K562 (cell line): ENCODE measurements around the gene NDC1. TPM values are rescaled to one million over a fixed set of nuclear protein-coding genes. Genes with fewer than 3 reads are reported as not detected.

Experiments used
- ATAC-seq: fragments of 200-7000 bp; cut with Tn5 transposase; 3 replicates; pipeline ENCODE4 v1.9.1; 2020; ENCODE audit warnings: moderate library complexity
- BruUV-seq: library from RNA; stranded (reverse); fragments of 400-500 nt; replicated peaks from 2 replicates; lab custom pipeline; 2021; lab: Mats Ljungman, UMichigan
- CTCF ChIA-PET: fragments of 300-600 bp; formaldehyde crosslinking; extraction: SDS; loops from one replicate; lab custom pipeline; 2021; ENCODE audit warnings: low intra/inter-chr PET ratio; lab: Yijun Ruan, JAX
- POLR2A ChIA-PET: fragments of 300-600, 350-650 bp; sonication (Branson Sonifier 250); formaldehyde crosslinking; extraction: SDS; loops from one replicate; lab custom pipeline; 2021; ENCODE audit warnings: antibody characterized with exemption, inconsistent platforms; lab: Yijun Ruan, JAX
- DNase-seq, 4 experiments: peaks; one replicate each; pipeline versions ENCODE4 v3.0.0 to v3.0.0-alpha.2; 2011 to 2018; ENCODE audit warnings: low spot score in 3 of 4, mixed read lengths in 3 of 4; ENCODE audit errors: extremely low read depth in 1 of 4
- FAIRE-seq: peaks from 2 replicates; lab custom pipeline; 2011; peaks lifted over from hg19 to GRCh38; lab: Jason Lieb, UNC
- H2AFZ ChIP-seq: 2 replicates; pipeline ENCODE4 v1.6.0; 2011; ENCODE audit warnings: low read depth, low read length, control low read depth, inconsistent platforms
- H3K27ac ChIP-seq: fragments of 200-600 bp; 3 replicates; pipeline ENCODE4 v1.8.0; 2011; ENCODE audit warnings: low read depth, mild to moderate bottlenecking, control low read depth, inconsistent platforms, low read length, moderate library complexity, mixed read lengths; ENCODE audit errors: extremely low read depth
- H3K27me3 ChIP-seq, 2 experiments: fragments of 300-600 bp in 1 of 2; 2 replicates in 1 of 2; 3 replicates in 1 of 2; pipeline versions ENCODE4 v1.6.0 to v1.8.0; 2011; ENCODE audit warnings: inconsistent platforms in 2 of 2, low read length in 2 of 2, mild to moderate bottlenecking in 1 of 2, mixed read lengths in 1 of 2, moderate library complexity in 1 of 2; ENCODE audit not compliant: control insufficient read depth in 2 of 2, insufficient read depth in 2 of 2
- H3K36me3 ChIP-seq: fragments of 300-600 bp; 3 replicates; pipeline ENCODE4 v1.8.0; 2011; ENCODE audit warnings: mild to moderate bottlenecking, low read length, inconsistent platforms; ENCODE audit not compliant: control insufficient read depth, insufficient read depth
- H3K4me1 ChIP-seq, 2 experiments: fragments of 200-600 bp in 1 of 2; replicated peaks in 1 of 2; 2 replicates in 1 of 2; 3 replicates in 1 of 2; pipeline versions ENCODE4 v1.5.1 to v1.8.0; 2011; ENCODE audit warnings: inconsistent platforms in 2 of 2, low read length in 2 of 2, mild to moderate bottlenecking in 1 of 2, mixed read lengths in 1 of 2, moderate library complexity in 1 of 2; ENCODE audit not compliant: control insufficient read depth in 2 of 2, insufficient read depth in 2 of 2
- H3K4me2 ChIP-seq: 2 replicates; pipeline ENCODE4 v1.6.1; 2011; ENCODE audit warnings: low read length, control low read depth, inconsistent platforms, mixed read lengths; ENCODE audit not compliant: insufficient read depth
- H3K4me3 ChIP-seq: fragments of 200-600 bp; sonication (generic), shearing (Covaris generic); 2 replicates; pipeline ENCODE4 v1.5.1; 2016; ENCODE audit warnings: control low read depth, inconsistent platforms
- H3K79me2 ChIP-seq: fragments of 200-600 bp; 3 replicates; pipeline ENCODE4 v1.8.0; 2011; ENCODE audit warnings: low read length, inconsistent platforms; ENCODE audit not compliant: control insufficient read depth, insufficient read depth
- H3K9ac ChIP-seq, 2 experiments: 2 replicates each; pipeline versions ENCODE4 v1.6.0 to v1.6.1; 2011; ENCODE audit warnings: low read depth in 2 of 2, low read length in 2 of 2, control low read depth in 1 of 2, inconsistent platforms in 1 of 2, mild to moderate bottlenecking in 1 of 2, mixed read lengths in 1 of 2; ENCODE audit not compliant: insufficient read depth in 1 of 2
- H3K9me1 ChIP-seq: one replicate; pipeline ENCODE4 v1.6.0; 2011; ENCODE audit warnings: inconsistent platforms, mild to moderate bottlenecking, low read length, moderate library complexity; ENCODE audit not compliant: control insufficient read depth, insufficient read depth
- H3K9me3 ChIP-seq: replicated peaks from 2 replicates; pipeline ENCODE4 v1.5.1; 2011; ENCODE audit warnings: low read depth, low read length, inconsistent platforms; ENCODE audit not compliant: control insufficient read depth, insufficient read depth
- H4K20me1 ChIP-seq: replicated peaks from 2 replicates; pipeline ENCODE4 v1.6.1; 2011; ENCODE audit warnings: low read length, inconsistent platforms, mixed read lengths; ENCODE audit not compliant: control insufficient read depth, insufficient read depth
- ELF1 ChIP-seq: fragments of 200-800 bp; sonication (Bioruptor generic); IDR thresholded peaks from 2 replicates; pipeline ENCODE4 v1.6.1; 2016; ENCODE audit warnings: missing genetic modification characterization, missing compliant biosample characterization
- ZBTB11 ChIP-seq, 3 experiments: fragments of 200-800 bp in 1 of 3; fragments of 250-450 bp in 1 of 3; fragments of 450-650 bp in 1 of 3; sonication (Bioruptor Pico) in 1 of 3; sonication (Bioruptor generic) in 1 of 3; formaldehyde crosslinking in 1 of 3; IDR thresholded peaks; 2 replicates each; pipeline versions ENCODE4 v1.6.1 to v1.8.0; 2016 to 2022; ENCODE audit warnings: mild to moderate bottlenecking in 2 of 3, missing genetic modification characterization in 2 of 3, missing compliant biosample characterization in 1 of 3, moderate library complexity in 1 of 3
- ZNF24 ChIP-seq: fragments of 450-650 bp; IDR thresholded peaks from 2 replicates; pipeline ENCODE4 v1.6.1; 2016
- WGBS: fragments of 100-300 bp; shearing (Covaris generic); methylation state at CpG from one replicate; pipeline ENCODE4 v1.1.6; 2016; ENCODE audit warnings: low coverage, mixed read lengths; ENCODE audit not compliant: insufficient coverage; ENCODE audit errors: missing lambda C conversion rate; 5-methylcytosine and 5-hydroxymethylcytosine counted together
- in situ Hi-C: fragments of 300-500 bp; cut with MboI; formaldehyde crosslinking; loops from 4 replicates; pipeline ENCODE4 v1.15.0; 2018; ENCODE audit warnings: inconsistent platforms, mixed read lengths
- intact Hi-C: fragments of 100-400 bp; cut with micrococcal nuclease; formaldehyde crosslinking; loops from 2 replicates; pipeline ENCODE4 v1.14.2; 2022
- polyA plus RNA-seq, 8 experiments: library from polyadenylated mRNA; depleted of rRNA in 4 of 8; stranded (reverse) in 5 of 8; unstranded in 3 of 8; fragments of >200 nt; fragmentation: Nextera tagmentation in 2 of 8; fragmentation: Illumina TruSeq in 1 of 8; extraction: Ambion mirVana in 2 of 8; extraction: Trizol in 1 of 8; gene quantifications; 2 replicates each; pipeline versions ENCODE4 v1.2.1 to v1.2.3, GENCODE V29; 2011 to 2014; ENCODE audit warnings: inconsistent platforms in 1 of 8, missing spikeins in 1 of 8
- total RNA-seq, 7 experiments: library from RNA; depleted of rRNA in 6 of 7; stranded (reverse); fragments of >200 nt in 6 of 7; fragmentation: Illumina TruSeq in 2 of 7; extraction: Trizol in 2 of 7; gene quantifications; 2 replicates each; pipeline versions ENCODE4 v1.2.1 to v1.2.3, GENCODE V29; 2011 to 2021; ENCODE audit warnings: low replicate concordance in 1 of 7
- TF ChIP-seq, protein P1 (sequence below), 2 experiments: fragments of 450-650 bp; conservative IDR thresholded peaks; 2 replicates each; pipeline ENCODE4 v1.6.1; 2017; ENCODE audit warnings: mild to moderate bottlenecking in 2 of 2, moderate library complexity in 2 of 2
- TF ChIP-seq, protein P2 (sequence below), 3 experiments: IDR thresholded peaks in 2 of 3; conservative IDR thresholded peaks in 1 of 3; 2 replicates each; pipeline ENCODE4 v1.5.1; 2011 to 2012; ENCODE audit warnings: low read length in 3 of 3, mild to moderate bottlenecking in 3 of 3, control low read depth in 2 of 3, improper control_type of control experiment in 1 of 3, inconsistent platforms in 1 of 3, low read depth in 1 of 3, mixed read lengths in 1 of 3, moderate library complexity in 1 of 3; ENCODE audit not compliant: insufficient read depth in 2 of 3

The NDC1 gene
- total and polyA plus RNA-seq, 9 of the 15 experiments (the other 6 are each of a cell fraction or from before 2014, with no cell fraction given), result 26.9 to 102 (median 64.5) TPM

DNA sequence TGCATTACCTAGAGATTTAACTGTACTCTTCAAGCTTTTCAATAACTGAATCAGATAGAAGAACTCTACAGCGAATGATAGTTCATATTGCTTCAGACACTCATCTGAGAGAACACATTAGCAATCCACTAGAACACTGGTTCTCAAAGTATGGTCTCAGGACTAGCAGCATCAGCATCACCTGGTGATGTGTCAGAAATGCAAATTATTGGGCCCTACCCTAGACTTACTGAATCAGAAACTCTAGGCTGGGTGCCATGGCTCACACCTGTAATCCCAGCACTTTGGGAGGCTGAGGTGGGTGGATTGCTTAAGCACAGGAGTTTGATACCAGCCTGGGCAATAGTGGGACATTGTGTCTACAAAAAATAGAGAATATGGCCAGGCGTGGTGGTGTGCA lies 74.2 kb downstream of the NDC1 start (continued):
- no peak for TF ChIP-seq ZBTB11 (CRISPR knock-in tag; IDR thresholded peaks at IDR 0.05)

DNA sequence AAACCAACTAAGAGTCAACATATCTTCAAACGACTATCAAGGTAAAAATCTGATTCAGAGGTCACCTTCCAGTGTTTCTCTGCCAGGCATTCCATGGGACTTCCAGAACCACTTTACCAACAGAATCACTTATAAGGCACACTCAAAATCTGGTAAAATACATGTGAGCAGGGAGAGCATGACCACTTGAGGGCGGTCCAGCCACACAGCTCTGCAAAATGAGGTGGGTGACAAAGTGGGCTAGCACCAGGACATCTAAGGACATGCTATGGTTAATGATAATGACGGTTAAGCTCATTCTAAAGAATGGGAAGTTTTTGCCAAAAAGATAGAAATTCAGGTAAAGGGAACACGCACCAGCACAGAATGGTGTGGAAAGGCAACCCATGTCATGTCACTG lies 74.6 kb downstream of the NDC1 start:
- FAIRE-seq, result no peak
- in situ Hi-C loops, result no loop called here
- Histone ChIP-seq H3K9ac (no peak overlapping the region), H3K27ac (no peak overlapping the region), H3K4me1 (peaks cover 0 to 4% of the 10 kb centered on the region in 2 experiments; a peak in 2 of 5 replicates), H3K9me1 (no peaks in the 10 kb centered on the region), H3K27me3 (no peaks in the 10 kb centered on the region), H3K9me3 (no peaks in the 10 kb centered on the region), H3K36me3 (peaks cover 35% of the 10 kb centered on the region), H2AFZ (no peak overlapping the region), H4K20me1 (no peaks in the 10 kb centered on the region), H3K4me3 (no peak overlapping the region), H3K79me2 (no peaks in the 10 kb centered on the region), H3K4me2 (no peak overlapping the region)
- no peak for ATAC-seq
- ChIA-PET POLR2A (interaction anchor here (0.6 to 4.2 kb wide), 3 partner anchors 9 to 1148 kb away, joined by 3 to 17 read pairs (median 3); partner anchors contain the start of gene GLIS1), CTCF (interaction anchor here (0.5 kb wide), 1 partner anchor 283 kb away, joined by 3 read pairs; no protein-coding TSS in a partner anchor)
- 70% methylated on average over 4 of the region's 4 CpGs for WGBS
- no TSS peak for BruUV-seq
- intact Hi-C loops, result loop anchor here (10.0 kb wide), 1 partner anchor 191 kb away; no protein-coding TSS in a partner anchor
- DNase-seq, result no peak
- TF ChIP-seq, protein P1, sequence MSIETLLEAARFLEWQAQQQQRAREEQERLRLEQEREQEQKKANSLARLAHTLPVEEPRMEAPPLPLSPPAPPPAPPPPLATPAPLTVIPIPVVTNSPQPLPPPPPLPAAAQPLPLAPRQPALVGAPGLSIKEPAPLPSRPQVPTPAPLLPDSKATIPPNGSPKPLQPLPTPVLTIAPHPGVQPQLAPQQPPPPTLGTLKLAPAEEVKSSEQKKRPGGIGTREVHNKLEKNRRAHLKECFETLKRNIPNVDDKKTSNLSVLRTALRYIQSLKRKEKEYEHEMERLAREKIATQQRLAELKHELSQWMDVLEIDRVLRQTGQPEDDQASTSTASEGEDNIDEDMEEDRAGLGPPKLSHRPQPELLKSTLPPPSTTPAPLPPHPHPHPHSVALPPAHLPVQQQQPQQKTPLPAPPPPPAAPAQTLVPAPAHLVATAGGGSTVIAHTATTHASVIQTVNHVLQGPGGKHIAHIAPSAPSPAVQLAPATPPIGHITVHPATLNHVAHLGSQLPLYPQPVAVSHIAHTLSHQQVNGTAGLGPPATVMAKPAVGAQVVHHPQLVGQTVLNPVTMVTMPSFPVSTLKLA (conservative IDR thresholded peaks at IDR 0.05), result no peak
- TF ChIP-seq ZNF24, result no peak
- no peak for TF ChIP-seq ELF1 (tag)
- TF ChIP-seq, protein P2, sequence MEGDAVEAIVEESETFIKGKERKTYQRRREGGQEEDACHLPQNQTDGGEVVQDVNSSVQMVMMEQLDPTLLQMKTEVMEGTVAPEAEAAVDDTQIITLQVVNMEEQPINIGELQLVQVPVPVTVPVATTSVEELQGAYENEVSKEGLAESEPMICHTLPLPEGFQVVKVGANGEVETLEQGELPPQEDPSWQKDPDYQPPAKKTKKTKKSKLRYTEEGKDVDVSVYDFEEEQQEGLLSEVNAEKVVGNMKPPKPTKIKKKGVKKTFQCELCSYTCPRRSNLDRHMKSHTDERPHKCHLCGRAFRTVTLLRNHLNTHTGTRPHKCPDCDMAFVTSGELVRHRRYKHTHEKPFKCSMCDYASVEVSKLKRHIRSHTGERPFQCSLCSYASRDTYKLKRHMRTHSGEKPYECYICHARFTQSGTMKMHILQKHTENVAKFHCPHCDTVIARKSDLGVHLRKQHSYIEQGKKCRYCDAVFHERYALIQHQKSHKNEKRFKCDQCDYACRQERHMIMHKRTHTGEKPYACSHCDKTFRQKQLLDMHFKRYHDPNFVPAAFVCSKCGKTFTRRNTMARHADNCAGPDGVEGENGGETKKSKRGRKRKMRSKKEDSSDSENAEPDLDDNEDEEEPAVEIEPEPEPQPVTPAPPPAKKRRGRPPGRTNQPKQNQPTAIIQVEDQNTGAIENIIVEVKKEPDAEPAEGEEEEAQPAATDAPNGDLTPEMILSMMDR (IDR thresholded peaks at IDR 0.05 in 2 of 3, conservative IDR thresholded peaks at IDR 0.05 in 1 of 3; ENCODE audit: insufficient read depth in 2 of 3, low read depth in 1 of 3, low read length in 3 of 3), result peak; percentile 9 to 40 (median 16); a peak in 2 of 6 replicates
